Measurements from ENCODE around the gene RPP25L. TPM values are rescaled to one million over a fixed set of nuclear protein-coding genes. Genes with fewer than 3 reads are reported as not detected.

The RPP25L gene
- total and polyA plus RNA-seq, 9 of the 15 experiments (the other 6 are each of a cell fraction or from before 2014, with no cell fraction given): 16.3 to 43.7 (median 29.0) TPM

DNA sequence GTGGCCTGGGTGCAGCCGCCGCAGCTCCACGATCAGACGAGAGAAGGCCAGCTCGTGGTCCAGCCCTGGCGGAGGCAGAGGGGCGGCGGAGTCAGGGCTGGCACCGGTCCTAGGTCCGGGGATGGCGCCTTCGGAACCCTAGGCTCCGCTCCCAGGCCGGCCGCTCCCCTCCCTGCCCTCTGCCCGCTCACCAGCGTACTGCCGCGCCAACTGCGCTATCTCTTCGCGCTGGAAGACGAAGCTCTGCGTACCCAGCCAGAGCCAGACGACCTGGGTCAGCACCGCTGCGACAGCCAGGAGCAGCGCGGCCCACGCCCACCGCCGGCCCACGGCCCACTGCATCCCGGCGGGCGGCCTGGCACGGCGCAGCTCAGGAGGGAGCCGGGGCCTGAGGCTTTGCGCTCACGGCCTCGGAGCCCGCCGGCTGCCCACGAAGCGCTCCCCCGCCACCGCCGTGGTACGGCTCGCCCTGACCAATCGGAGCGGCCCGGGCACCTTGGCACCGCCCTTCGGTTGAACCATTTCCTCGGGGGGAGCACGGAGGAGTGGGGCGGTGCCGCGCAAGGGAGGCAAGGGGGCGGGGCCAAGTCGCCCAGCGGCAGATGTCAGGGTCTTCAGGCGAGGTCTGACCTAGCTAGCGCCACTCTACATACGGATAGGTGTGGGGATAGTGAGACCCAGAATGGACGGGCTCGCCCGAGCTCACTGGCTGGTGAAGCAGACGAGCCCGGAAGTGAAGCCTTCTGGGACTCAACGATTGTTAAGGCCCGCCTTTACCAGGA is 25.6 kb upstream of the RPP25L start, which contains the start of gene SIGMAR1 (continued):
- TF ChIP-seq, protein P1, sequence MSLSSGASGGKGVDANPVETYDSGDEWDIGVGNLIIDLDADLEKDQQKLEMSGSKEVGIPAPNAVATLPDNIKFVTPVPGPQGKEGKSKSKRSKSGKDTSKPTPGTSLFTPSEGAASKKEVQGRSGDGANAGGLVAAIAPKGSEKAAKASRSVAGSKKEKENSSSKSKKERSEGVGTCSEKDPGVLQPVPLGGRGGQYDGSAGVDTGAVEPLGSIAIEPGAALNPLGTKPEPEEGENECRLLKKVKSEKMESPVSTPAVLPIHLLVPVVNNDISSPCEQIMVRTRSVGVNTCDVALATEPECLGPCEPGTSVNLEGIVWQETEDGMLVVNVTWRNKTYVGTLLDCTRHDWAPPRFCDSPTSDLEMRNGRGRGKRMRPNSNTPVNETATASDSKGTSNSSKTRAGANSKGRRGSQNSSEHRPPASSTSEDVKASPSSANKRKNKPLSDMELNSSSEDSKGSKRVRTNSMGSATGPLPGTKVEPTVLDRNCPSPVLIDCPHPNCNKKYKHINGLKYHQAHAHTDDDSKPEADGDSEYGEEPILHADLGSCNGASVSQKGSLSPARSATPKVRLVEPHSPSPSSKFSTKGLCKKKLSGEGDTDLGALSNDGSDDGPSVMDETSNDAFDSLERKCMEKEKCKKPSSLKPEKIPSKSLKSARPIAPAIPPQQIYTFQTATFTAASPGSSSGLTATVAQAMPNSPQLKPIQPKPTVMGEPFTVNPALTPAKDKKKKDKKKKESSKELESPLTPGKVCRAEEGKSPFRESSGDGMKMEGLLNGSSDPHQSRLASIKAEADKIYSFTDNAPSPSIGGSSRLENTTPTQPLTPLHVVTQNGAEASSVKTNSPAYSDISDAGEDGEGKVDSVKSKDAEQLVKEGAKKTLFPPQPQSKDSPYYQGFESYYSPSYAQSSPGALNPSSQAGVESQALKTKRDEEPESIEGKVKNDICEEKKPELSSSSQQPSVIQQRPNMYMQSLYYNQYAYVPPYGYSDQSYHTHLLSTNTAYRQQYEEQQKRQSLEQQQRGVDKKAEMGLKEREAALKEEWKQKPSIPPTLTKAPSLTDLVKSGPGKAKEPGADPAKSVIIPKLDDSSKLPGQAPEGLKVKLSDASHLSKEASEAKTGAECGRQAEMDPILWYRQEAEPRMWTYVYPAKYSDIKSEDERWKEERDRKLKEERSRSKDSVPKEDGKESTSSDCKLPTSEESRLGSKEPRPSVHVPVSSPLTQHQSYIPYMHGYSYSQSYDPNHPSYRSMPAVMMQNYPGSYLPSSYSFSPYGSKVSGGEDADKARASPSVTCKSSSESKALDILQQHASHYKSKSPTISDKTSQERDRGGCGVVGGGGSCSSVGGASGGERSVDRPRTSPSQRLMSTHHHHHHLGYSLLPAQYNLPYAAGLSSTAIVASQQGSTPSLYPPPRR (CRISPR knock-in tag; IDR thresholded peaks at IDR 0.05; ENCODE audit: borderline replicate concordance): no peak
- TF ChIP-seq SETDB1 (IDR thresholded peaks at IDR 0.05; ENCODE audit: low read length): no peak
- TF ChIP-seq NFE2L1 (tag; IDR thresholded peaks at IDR 0.05; ENCODE audit: borderline replicate concordance, low read depth): no peak
- peak; percentile 51 for TF ChIP-seq ZFX (CRISPR knock-in tag; IDR thresholded peaks at IDR 0.05)
- TF ChIP-seq, protein P2, sequence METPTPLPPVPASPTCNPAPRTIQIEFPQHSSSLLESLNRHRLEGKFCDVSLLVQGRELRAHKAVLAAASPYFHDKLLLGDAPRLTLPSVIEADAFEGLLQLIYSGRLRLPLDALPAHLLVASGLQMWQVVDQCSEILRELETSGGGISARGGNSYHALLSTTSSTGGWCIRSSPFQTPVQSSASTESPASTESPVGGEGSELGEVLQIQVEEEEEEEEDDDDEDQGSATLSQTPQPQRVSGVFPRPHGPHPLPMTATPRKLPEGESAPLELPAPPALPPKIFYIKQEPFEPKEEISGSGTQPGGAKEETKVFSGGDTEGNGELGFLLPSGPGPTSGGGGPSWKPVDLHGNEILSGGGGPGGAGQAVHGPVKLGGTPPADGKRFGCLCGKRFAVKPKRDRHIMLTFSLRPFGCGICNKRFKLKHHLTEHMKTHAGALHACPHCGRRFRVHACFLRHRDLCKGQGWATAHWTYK (CRISPR knock-in tag; IDR thresholded peaks at IDR 0.05): no peak
- TF ChIP-seq ZNF668 (CRISPR knock-in tag; IDR thresholded peaks at IDR 0.05): no peak
- TF ChIP-seq, protein P3, sequence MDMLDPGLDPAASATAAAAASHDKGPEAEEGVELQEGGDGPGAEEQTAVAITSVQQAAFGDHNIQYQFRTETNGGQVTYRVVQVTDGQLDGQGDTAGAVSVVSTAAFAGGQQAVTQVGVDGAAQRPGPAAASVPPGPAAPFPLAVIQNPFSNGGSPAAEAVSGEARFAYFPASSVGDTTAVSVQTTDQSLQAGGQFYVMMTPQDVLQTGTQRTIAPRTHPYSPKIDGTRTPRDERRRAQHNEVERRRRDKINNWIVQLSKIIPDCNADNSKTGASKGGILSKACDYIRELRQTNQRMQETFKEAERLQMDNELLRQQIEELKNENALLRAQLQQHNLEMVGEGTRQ (CRISPR knock-in tag; IDR thresholded peaks at IDR 0.05): peak; percentile 41
- TF ChIP-seq BCL6 (CRISPR knock-in tag; IDR thresholded peaks at IDR 0.05): no peak
- TF ChIP-seq EP400 (IDR thresholded peaks at IDR 0.05): peak; percentile 12; the same call in 1 of the 2 replicates
- no peak for TF ChIP-seq HSF4 (CRISPR knock-in tag; IDR thresholded peaks at IDR 0.05; ENCODE audit: borderline replicate concordance)
- TF ChIP-seq ZNF507 (tag; conservative IDR thresholded peaks at IDR 0.05): no peak
- no peak for TF ChIP-seq SAFB (IDR thresholded peaks at IDR 0.05; ENCODE audit: borderline replicate concordance, low read depth, low read length)
- no peak for TF ChIP-seq PPARD (CRISPR knock-in tag; IDR thresholded peaks at IDR 0.05)
- TF ChIP-seq, protein P4, sequence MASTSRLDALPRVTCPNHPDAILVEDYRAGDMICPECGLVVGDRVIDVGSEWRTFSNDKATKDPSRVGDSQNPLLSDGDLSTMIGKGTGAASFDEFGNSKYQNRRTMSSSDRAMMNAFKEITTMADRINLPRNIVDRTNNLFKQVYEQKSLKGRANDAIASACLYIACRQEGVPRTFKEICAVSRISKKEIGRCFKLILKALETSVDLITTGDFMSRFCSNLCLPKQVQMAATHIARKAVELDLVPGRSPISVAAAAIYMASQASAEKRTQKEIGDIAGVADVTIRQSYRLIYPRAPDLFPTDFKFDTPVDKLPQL (IDR thresholded peaks at IDR 0.05; ENCODE audit: extremely low read depth, insufficient read length): no peak
- TF ChIP-seq HDAC6 (IDR thresholded peaks at IDR 0.05; ENCODE audit: low read depth, low read length): no peak
- TF ChIP-seq ZNF143 (CRISPR knock-in tag; IDR thresholded peaks at IDR 0.05): no peak
- TF ChIP-seq NR2F6 (CRISPR knock-in tag; IDR thresholded peaks at IDR 0.05): no peak
- TF ChIP-seq PYGO2 (tag; IDR thresholded peaks at IDR 0.05): no peak
- TF ChIP-seq SIX5 (IDR thresholded peaks at IDR 0.05; ENCODE audit: borderline replicate concordance in 1 of 2, insufficient read depth in 1 of 2, low read depth in 1 of 2, low read length in 2 of 2): no peak

Measured in K562 (cell line).